RWPE2 (cell line): ENCODE results near the gene TEPSIN.

Source experiments
- ATAC-seq: fragments of 200-7000 bp; cut with Tn5 transposase; 3 replicates; pipeline ENCODE4 v1.9.1; 2021; ENCODE audit warnings: low read depth
- DNase-seq: peaks from one replicate; pipeline ENCODE4 v3.0.0-alpha.2; 2020; ENCODE audit warnings: low spot score
- H3K27ac ChIP-seq: fragments of 450-650 bp; 2 replicates; pipeline ENCODE4 v1.5.1; 2017; ENCODE audit warnings: mild to moderate bottlenecking; ENCODE audit not compliant: poor library complexity, severe bottlenecking
- H3K27me3 ChIP-seq: fragments of 250-450 bp; sonication (Bioruptor Pico); 2 replicates; pipeline ENCODE4 v1.5.1; 2021; ENCODE audit warnings: mild to moderate bottlenecking, moderate library complexity; ENCODE audit not compliant: insufficient read depth, poor library complexity, severe bottlenecking
- H3K36me3 ChIP-seq: fragments of 250-450 bp; sonication (Bioruptor Pico); 2 replicates; pipeline ENCODE4 v1.5.1; 2020; ENCODE audit warnings: low read depth, mild to moderate bottlenecking, moderate library complexity
- H3K4me1 ChIP-seq: fragments of 250-450 bp; sonication (Bioruptor Pico); 2 replicates; pipeline ENCODE4 v1.5.1; 2021; ENCODE audit warnings: mild to moderate bottlenecking, moderate library complexity; ENCODE audit not compliant: insufficient read depth, poor library complexity, severe bottlenecking
- H3K4me3 ChIP-seq: fragments of 250-450 bp; sonication (Bioruptor Pico); 2 replicates; pipeline ENCODE4 v1.5.1; 2021; ENCODE audit warnings: mild to moderate bottlenecking, moderate library complexity; ENCODE audit not compliant: severe bottlenecking
- H3K9me3 ChIP-seq: fragments of 250-450 bp; sonication (Bioruptor Pico); 2 replicates; pipeline ENCODE4 v1.5.1; 2021; ENCODE audit warnings: mild to moderate bottlenecking, moderate library complexity; ENCODE audit not compliant: severe bottlenecking
- TF ChIP-seq, protein P1 (sequence below): fragments of 450-650 bp; IDR thresholded peaks from one replicate; pipeline ENCODE4 v1.5.1; 2017; ENCODE audit warnings: mild to moderate bottlenecking, moderate library complexity; ENCODE audit not compliant: poor library complexity, severe bottlenecking

The TEPSIN gene

DNA sequence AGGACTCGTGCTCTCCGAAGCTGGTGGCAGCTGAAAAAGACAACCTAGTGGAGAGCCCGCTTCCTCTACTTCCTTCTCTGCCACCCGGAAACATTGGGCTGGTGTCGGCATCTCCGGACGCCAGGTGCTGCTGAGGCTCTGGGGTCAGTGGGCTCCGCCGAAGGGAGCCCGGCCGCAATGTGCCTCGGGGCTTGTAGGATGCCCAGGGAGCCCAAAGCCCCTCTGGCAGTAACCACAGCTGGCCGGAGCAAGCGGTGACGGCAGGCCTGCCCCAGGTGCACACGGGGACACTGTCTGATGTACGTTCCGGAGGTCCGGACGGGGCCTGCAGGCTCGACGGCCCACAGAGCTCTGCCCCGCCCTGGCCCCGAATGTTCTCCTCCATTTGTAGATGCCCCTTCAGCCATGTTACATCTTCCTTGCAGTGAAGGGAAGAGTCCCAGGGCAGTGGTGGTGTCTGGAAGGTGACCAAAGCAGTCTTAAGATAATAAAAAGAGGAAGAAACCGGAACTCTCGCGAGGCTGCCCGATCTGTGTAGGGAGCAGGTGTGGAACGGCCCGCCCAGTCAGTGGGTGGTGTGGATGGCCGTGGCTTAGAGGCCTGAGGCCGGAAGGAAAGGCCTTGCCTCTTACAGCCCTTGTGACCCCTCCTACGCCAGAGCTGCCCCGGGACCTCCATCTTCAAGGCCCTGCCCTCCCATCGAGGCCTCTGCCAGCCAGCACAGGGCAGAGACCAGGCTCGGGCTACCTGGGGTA is 22.9 kb upstream of the TEPSIN start:
- DNase-seq: no peak
- no peak overlapping the region for H3K27ac ChIP-seq
- TF ChIP-seq, protein P1, sequence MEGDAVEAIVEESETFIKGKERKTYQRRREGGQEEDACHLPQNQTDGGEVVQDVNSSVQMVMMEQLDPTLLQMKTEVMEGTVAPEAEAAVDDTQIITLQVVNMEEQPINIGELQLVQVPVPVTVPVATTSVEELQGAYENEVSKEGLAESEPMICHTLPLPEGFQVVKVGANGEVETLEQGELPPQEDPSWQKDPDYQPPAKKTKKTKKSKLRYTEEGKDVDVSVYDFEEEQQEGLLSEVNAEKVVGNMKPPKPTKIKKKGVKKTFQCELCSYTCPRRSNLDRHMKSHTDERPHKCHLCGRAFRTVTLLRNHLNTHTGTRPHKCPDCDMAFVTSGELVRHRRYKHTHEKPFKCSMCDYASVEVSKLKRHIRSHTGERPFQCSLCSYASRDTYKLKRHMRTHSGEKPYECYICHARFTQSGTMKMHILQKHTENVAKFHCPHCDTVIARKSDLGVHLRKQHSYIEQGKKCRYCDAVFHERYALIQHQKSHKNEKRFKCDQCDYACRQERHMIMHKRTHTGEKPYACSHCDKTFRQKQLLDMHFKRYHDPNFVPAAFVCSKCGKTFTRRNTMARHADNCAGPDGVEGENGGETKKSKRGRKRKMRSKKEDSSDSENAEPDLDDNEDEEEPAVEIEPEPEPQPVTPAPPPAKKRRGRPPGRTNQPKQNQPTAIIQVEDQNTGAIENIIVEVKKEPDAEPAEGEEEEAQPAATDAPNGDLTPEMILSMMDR: no peak
- no peaks in the 10 kb centered on the region for H3K4me1 ChIP-seq
- no peak overlapping the region for H3K4me3 ChIP-seq
- no peaks in the 10 kb centered on the region for H3K27me3 ChIP-seq
- no peak for ATAC-seq
- H3K36me3 ChIP-seq: peaks cover 39% of the 10 kb centered on the region
- H3K9me3 ChIP-seq: no peaks in the 10 kb centered on the region

GRCh38 chr17:81261096-81261495 is 22.2 kb upstream of the TEPSIN start:
- no peak for DNase-seq
- Histone ChIP-seq H3K4me1 (no peaks in the 10 kb centered on the region), H3K27ac (no peak overlapping the region), H3K36me3 (peaks cover 39% of the 10 kb centered on the region), H3K4me3 (no peak overlapping the region), H3K9me3 (no peaks in the 10 kb centered on the region), H3K27me3 (no peaks in the 10 kb centered on the region)
- TF ChIP-seq, protein P1: no peak
- no peak for ATAC-seq

GRCh38 chr17:81260641-81261040 is 21.8 kb upstream of the TEPSIN start:
- Histone ChIP-seq H3K27ac (no peak overlapping the region), H3K9me3 (no peaks in the 10 kb centered on the region), H3K4me1 (peaks cover under 1% of the 10 kb centered on the region), H3K4me3 (no peak overlapping the region), H3K27me3 (no peaks in the 10 kb centered on the region), H3K36me3 (peaks cover 35% of the 10 kb centered on the region)
- ATAC-seq (no peak), DNase-seq (no peak)
- TF ChIP-seq, protein P1: no peak

DNA sequence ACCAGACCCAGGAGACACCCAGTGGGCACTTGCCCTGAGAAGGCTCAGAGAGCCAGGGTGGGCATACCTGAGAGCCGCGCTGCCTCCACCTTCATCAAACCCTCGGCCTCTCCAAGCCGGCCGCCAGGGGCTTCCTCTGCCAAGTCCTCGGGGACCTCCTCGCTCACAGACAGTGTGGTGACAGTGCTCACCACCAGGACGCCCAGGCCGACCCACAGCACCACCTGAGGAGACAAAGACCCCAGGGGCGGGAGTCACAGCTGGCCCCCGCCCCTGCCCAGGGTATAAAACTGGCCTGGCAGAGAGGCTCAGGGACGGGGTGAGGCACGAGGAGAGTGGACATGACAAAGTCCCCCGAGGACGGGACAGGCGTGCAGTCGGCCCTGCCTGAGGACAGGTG is 21.3 kb upstream of the TEPSIN start:
- ATAC-seq (no peak), DNase-seq (no peak)
- Histone ChIP-seq H3K36me3 (peaks cover 30% of the 10 kb centered on the region), H3K4me3 (no peak overlapping the region), H3K27me3 (no peaks in the 10 kb centered on the region), H3K9me3 (no peaks in the 10 kb centered on the region), H3K4me1 (peaks cover 6% of the 10 kb centered on the region), H3K27ac (no peak overlapping the region)
- TF ChIP-seq, protein P1: no peak

- peaks cover 7% of the 10 kb centered on the region for H3K4me1 ChIP-seq
- H3K9me3 ChIP-seq: no peaks in the 10 kb centered on the region
- TF ChIP-seq, protein P1: no peak
- H3K27me3 ChIP-seq: no peaks in the 10 kb centered on the region
- no peak overlapping the region for H3K27ac ChIP-seq
- DNase-seq: no peak
- no peak overlapping the region for H3K4me3 ChIP-seq
- peaks cover 22% of the 10 kb centered on the region for H3K36me3 ChIP-seq
- no peak for ATAC-seq
Measured at GRCh38 chr17:81259058-81259605, 20.3 kb upstream of the TEPSIN start.
